Kidney epithelial cell (primary cell): ENCODE data around the gene MFSD6L. TPM values are rescaled to one million over a fixed set of nuclear protein-coding genes. Genes with fewer than 3 reads are reported as not detected.

Experiments used
- DNase-seq: peaks from one replicate; pipeline ENCODE4 v3.0.0-alpha.2; 2010; ENCODE audit warnings: low read depth
- H3K27me3 ChIP-seq: 2 replicates; pipeline ENCODE4 v1.6.0; 2011; ENCODE audit warnings: low read length; ENCODE audit not compliant: control insufficient read depth, insufficient read depth
- H3K36me3 ChIP-seq: 2 replicates; pipeline ENCODE4 v1.5.1; 2011; ENCODE audit warnings: low read length; ENCODE audit not compliant: control insufficient read depth, insufficient read depth
- H3K4me3 ChIP-seq: 2 replicates; pipeline ENCODE4 v1.5.1; 2011; ENCODE audit warnings: low read depth, mild to moderate bottlenecking, control low read depth, low read length
- total RNA-seq: library from RNA; depleted of rRNA; stranded (reverse); fragments of >200 nt; gene quantifications from 2 replicates; pipeline ENCODE4 v1.2.3, GENCODE V29; 2015
- TF ChIP-seq, protein P1 (sequence below): IDR thresholded peaks from 2 replicates; pipeline ENCODE4 v1.5.1; 2011; ENCODE audit warnings: mild to moderate bottlenecking, moderate library complexity, low read length, control low read depth, inconsistent platforms; ENCODE audit not compliant: insufficient read depth, poor library complexity, severe bottlenecking

Gene MFSD6L
- total RNA-seq, 1 donor from 2014 or later, result 0.54 TPM

DNA sequence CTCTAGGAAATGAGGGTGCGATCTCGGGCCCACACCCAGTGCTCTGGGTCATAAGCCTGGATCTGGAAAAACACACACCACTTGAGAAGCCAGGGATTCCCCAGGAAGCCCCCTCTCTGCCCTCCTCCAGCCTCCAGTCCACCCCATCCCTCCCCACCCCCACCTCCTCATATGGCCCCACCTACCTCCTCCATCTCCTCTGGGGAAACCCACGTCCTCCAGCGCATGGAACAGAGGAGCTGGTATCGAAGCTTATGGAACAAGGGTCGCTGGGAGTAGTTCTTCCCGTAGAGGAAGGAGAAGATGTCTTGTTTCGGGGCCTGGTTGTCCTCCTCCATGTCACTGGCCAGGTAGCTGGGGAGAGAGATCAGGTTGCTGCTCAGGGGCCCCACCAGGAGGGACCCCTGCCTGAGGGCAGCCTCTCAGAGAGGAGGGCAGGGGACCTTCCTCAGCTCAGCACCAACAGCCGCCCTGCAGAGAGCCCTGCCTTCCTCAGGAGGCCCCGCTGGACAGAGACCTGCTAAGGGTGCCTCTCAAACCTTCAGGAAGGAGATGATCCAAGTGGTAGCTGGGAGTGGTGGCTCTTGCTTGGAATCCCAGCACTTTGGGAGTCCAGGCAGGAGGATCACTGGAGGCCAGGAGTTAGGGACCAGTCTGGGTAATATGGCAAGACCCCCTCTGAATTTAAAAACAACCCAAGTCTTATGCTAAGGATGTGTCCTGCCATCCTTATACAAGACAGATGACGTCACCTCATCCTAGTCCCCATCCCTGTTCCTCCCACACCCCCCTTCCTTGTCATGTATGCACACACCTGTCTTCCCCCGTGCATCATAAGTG lies 45.8 kb downstream of the MFSD6L start:
- TF ChIP-seq, protein P1, sequence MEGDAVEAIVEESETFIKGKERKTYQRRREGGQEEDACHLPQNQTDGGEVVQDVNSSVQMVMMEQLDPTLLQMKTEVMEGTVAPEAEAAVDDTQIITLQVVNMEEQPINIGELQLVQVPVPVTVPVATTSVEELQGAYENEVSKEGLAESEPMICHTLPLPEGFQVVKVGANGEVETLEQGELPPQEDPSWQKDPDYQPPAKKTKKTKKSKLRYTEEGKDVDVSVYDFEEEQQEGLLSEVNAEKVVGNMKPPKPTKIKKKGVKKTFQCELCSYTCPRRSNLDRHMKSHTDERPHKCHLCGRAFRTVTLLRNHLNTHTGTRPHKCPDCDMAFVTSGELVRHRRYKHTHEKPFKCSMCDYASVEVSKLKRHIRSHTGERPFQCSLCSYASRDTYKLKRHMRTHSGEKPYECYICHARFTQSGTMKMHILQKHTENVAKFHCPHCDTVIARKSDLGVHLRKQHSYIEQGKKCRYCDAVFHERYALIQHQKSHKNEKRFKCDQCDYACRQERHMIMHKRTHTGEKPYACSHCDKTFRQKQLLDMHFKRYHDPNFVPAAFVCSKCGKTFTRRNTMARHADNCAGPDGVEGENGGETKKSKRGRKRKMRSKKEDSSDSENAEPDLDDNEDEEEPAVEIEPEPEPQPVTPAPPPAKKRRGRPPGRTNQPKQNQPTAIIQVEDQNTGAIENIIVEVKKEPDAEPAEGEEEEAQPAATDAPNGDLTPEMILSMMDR, result no peak
- Histone ChIP-seq H3K36me3 (no peaks in the 10 kb centered on the region), H3K4me3 (no peak overlapping the region), H3K27me3 (no peaks in the 10 kb centered on the region)
- DNase-seq, result no peak

DNA sequence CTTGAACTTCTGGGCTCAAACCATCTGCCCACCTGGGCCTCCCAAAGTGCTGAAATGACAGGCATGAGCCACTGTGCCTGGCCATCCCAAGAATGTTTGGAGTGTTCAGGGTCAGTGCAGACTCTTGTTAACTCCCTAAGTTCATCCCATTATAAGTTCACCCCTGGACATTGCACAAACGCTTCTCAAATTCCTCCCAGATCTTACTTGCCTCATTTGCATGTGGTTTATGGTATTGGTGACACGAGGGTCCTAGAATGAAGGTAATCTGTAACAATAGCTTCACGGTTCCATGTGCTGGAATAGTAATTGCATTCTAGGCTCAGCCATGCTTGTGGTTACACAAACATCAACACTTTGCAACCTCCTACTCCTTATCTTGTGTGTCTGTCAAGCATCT lies 49.5 kb downstream of the MFSD6L start:
- Histone ChIP-seq H3K27me3 (peaks cover 3% of the 10 kb centered on the region), H3K36me3 (no peaks in the 10 kb centered on the region), H3K4me3 (no peak overlapping the region)
- TF ChIP-seq, protein P1, result no peak
- no peak for DNase-seq

DNA sequence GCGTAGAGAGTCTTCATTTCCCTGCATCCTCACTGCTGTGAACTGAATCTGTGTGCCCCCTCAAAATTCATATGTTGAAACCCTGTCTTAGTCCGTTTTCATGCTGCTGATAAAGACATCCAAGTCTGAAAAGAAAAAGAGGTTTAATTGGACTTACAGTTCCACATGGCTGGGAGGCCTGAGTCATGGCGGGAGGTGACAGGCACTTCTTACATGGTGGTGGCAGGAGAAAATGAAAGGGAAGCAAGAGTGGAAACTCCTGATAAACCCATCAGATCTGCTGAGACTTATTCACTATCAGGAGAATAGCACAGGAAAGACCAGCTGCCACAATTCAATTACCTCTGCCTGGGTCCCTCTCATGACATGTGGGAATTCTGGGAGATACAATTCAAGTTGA lies 51.4 kb downstream of the MFSD6L start:
- no peak for DNase-seq
- H3K27me3 ChIP-seq, result peaks cover 3% of the 10 kb centered on the region
- H3K36me3 ChIP-seq, result no peaks in the 10 kb centered on the region
- no peak overlapping the region for H3K4me3 ChIP-seq
- TF ChIP-seq, protein P1, result no peak

Other genes starting within 250 kb of the MFSD6L start
- 65.9 and 90.5 TPM in 2 replicates for gene MYH10, start 168.6 kb downstream of the MFSD6L start, total RNA-seq
- 0.41 TPM in 1 of 2 replicates, not detected in the other for gene CCDC42, start 54.5 kb downstream of the MFSD6L start, total RNA-seq
- gene SPDYE4, start 40.8 kb downstream of the MFSD6L start, total RNA-seq, result not detected in 2 replicates
- gene PIK3R6, start 68.3 kb upstream of the MFSD6L start, total RNA-seq, result not detected in 2 replicates
- gene PIK3R5, start 166.3 kb upstream of the MFSD6L start, total RNA-seq, result 0.96 and 1.7 TPM in 2 replicates
- 15.2 and 20.5 TPM in 2 replicates for gene NTN1, start 222.1 kb upstream of the MFSD6L start, total RNA-seq